HepG2 (cell line): ENCODE data around the gene OTUD4. TPM values are rescaled to one million over a fixed set of nuclear protein-coding genes. Genes with fewer than 3 reads are reported as not detected.

Experiments used
- ATAC-seq: fragments of 200-7000 bp; cut with Tn5 transposase; 3 replicates; pipeline ENCODE4 v1.9.1; 2020; ENCODE audit warnings: mild to moderate bottlenecking, moderate library complexity
- BruUV-seq: library from RNA; stranded (reverse); fragments of 400-500 nt; replicated peaks from 2 replicates; lab custom pipeline; 2021; lab: Mats Ljungman, UMichigan
- CTCF ChIA-PET: fragments of 300-600 bp; formaldehyde crosslinking; extraction: SDS; loops from one replicate; lab custom pipeline; 2021; ENCODE audit warnings: low total read pairs, inconsistent platforms, low intra/inter-chr PET ratio; lab: Yijun Ruan, JAX
- POLR2A ChIA-PET: fragments of 350-600 bp; sonication (Branson Sonifier 250); formaldehyde crosslinking; loops from one replicate; lab custom pipeline; 2020; ENCODE audit warnings: antibody characterized with exemption, inconsistent platforms; lab: Yijun Ruan, JAX
- DNase-seq: peaks from one replicate; pipeline ENCODE4 v3.0.0-alpha.2; 2015; ENCODE audit warnings: low spot score
- FAIRE-seq: peaks from 3 replicates; lab custom pipeline; 2011; peaks lifted over from hg19 to GRCh38; lab: Jason Lieb, UNC
- H2AFZ ChIP-seq: one replicate; pipeline ENCODE4 v1.6.1; 2011; ENCODE audit warnings: low read length, inconsistent platforms
- H3K27ac ChIP-seq: fragments of 300-600 bp; 3 replicates; pipeline ENCODE4 v1.8.0; 2011; ENCODE audit warnings: mixed run types, mild to moderate bottlenecking, mixed read lengths, low read length, inconsistent platforms; ENCODE audit not compliant: insufficient read depth; ENCODE audit errors: extremely low read length
- H3K27me3 ChIP-seq, 2 experiments: fragments of 200-600 bp in 1 of 2; 2 replicates in 1 of 2; 3 replicates in 1 of 2; pipeline versions ENCODE4 v1.6.0 to v1.8.0; 2011; ENCODE audit warnings: low read length in 2 of 2, mild to moderate bottlenecking in 2 of 2, moderate library complexity in 2 of 2, inconsistent platforms in 1 of 2; ENCODE audit not compliant: insufficient read depth in 2 of 2, control insufficient read depth in 1 of 2
- H3K36me3 ChIP-seq, 2 experiments: fragments of 200-600 bp in 1 of 2; replicated peaks in 1 of 2; 2 replicates in 1 of 2; 3 replicates in 1 of 2; pipeline versions ENCODE4 v1.5.1 to v1.8.0; 2011; ENCODE audit warnings: low read length in 2 of 2, inconsistent platforms in 1 of 2; ENCODE audit not compliant: insufficient read depth in 2 of 2, control insufficient read depth in 1 of 2
- H3K4me1 ChIP-seq: 2 replicates; pipeline ENCODE4 v1.5.1; 2012; ENCODE audit warnings: low read length, inconsistent platforms; ENCODE audit not compliant: insufficient read depth
- H3K4me2 ChIP-seq: 2 replicates; pipeline ENCODE4 v1.6.0; 2011; ENCODE audit warnings: low read depth, low read length, inconsistent platforms
- H3K4me3 ChIP-seq, 3 experiments: fragments of 200-600 bp in 1 of 3; sonication (generic), shearing (Covaris generic) in 1 of 3; replicated peaks in 1 of 3; 2 replicates each; pipeline ENCODE4 v1.5.1; 2011 to 2016; ENCODE audit warnings: low read length in 3 of 3, inconsistent platforms in 2 of 3, low read depth in 2 of 3, mild to moderate bottlenecking in 2 of 3, control low read depth in 1 of 3, mixed read lengths in 1 of 3; ENCODE audit not compliant: insufficient read depth in 1 of 3
- H3K79me2 ChIP-seq: one replicate; pipeline ENCODE4 v1.6.1; 2011; ENCODE audit warnings: low read length, inconsistent platforms; ENCODE audit not compliant: insufficient read depth
- H3K9ac ChIP-seq: 2 replicates; pipeline ENCODE4 v1.6.0; 2011; ENCODE audit warnings: mild to moderate bottlenecking, low read depth, low read length, inconsistent platforms; ENCODE audit not compliant: insufficient read depth
- H3K9me3 ChIP-seq: 2 replicates; pipeline ENCODE4 v1.5.1; 2012; ENCODE audit warnings: mild to moderate bottlenecking, low read length
- H4K20me1 ChIP-seq: 2 replicates; pipeline ENCODE4 v1.6.0; 2011; ENCODE audit warnings: inconsistent platforms, mild to moderate bottlenecking, low read length, moderate library complexity; ENCODE audit not compliant: insufficient read depth
- CENPT ChIP-seq: sonication (generic); formaldehyde crosslinking; IDR thresholded peaks from 2 replicates; pipeline ENCODE4 v1.8.0; 2022; ENCODE audit warnings: low read depth, mild to moderate bottlenecking, moderate library complexity, missing genetic modification reagents
- FOSL2 ChIP-seq: sonication (generic); formaldehyde crosslinking; IDR thresholded peaks from 2 replicates; pipeline ENCODE4 v1.4.0; 2020; ENCODE audit warnings: missing genetic modification reagents
- GPN1 ChIP-seq: sonication (generic); formaldehyde crosslinking; IDR thresholded peaks from 2 replicates; pipeline ENCODE4 v1.5.1; 2020; ENCODE audit warnings: missing genetic modification reagents, borderline replicate concordance
- IRX3 ChIP-seq: sonication (generic); formaldehyde crosslinking; IDR thresholded peaks from 2 replicates; pipeline ENCODE4 v1.8.1; 2023; ENCODE audit warnings: mild to moderate bottlenecking, low read depth, missing genetic modification reagents, borderline replicate concordance
- KLF6 ChIP-seq: IDR thresholded peaks from 2 replicates; pipeline ENCODE4 v1.8.0; 2016; ENCODE audit warnings: missing biosample characterization, missing genetic modification reagents
- KMT2B ChIP-seq: IDR thresholded peaks from 2 replicates; pipeline ENCODE4 v1.6.1; 2016; ENCODE audit warnings: missing genetic modification reagents, missing compliant biosample characterization
- NFKBIZ ChIP-seq: IDR thresholded peaks from 2 replicates; pipeline ENCODE4 v1.6.1; 2018; ENCODE audit warnings: missing genetic modification reagents, missing compliant biosample characterization
- PCBP1 ChIP-seq: fragments of 200-400 bp; formaldehyde crosslinking; IDR thresholded peaks from 2 replicates; pipeline ENCODE4 v1.6.1; 2017; ENCODE audit warnings: mild to moderate bottlenecking, low read depth, low read length, borderline replicate concordance
- PCBP2 ChIP-seq: fragments of 200-400 bp; formaldehyde crosslinking; optimal IDR thresholded peaks from 2 replicates; pipeline ENCODE3; 2018; ENCODE audit warnings: low read length, low read depth; ENCODE audit not compliant: poor library complexity, severe bottlenecking
- POLR2A ChIP-seq, 2 experiments: IDR thresholded peaks; 2 replicates each; pipeline ENCODE4 v1.6.1; 2011; ENCODE audit warnings: low read depth in 2 of 2, low read length in 2 of 2, mild to moderate bottlenecking in 1 of 2, moderate library complexity in 1 of 2; ENCODE audit not compliant: insufficient read depth in 1 of 2
- SMYD3 ChIP-seq: sonication (generic); formaldehyde crosslinking; IDR thresholded peaks from 2 replicates; pipeline ENCODE4 v1.8.1; 2023; ENCODE audit warnings: mild to moderate bottlenecking, missing genetic modification reagents
- ZBTB14 ChIP-seq: sonication (generic); formaldehyde crosslinking; IDR thresholded peaks from 2 replicates; pipeline ENCODE4 v1.4.0; 2020; ENCODE audit warnings: missing genetic modification reagents
- ZBTB46 ChIP-seq: sonication (generic); formaldehyde crosslinking; IDR thresholded peaks from 2 replicates; pipeline ENCODE4 v1.4.0; 2020; ENCODE audit warnings: mild to moderate bottlenecking, missing genetic modification reagents, borderline replicate concordance
- ZNF264 ChIP-seq: sonication (generic); formaldehyde crosslinking; IDR thresholded peaks from 2 replicates; pipeline ENCODE4 v1.4.0; 2020; ENCODE audit warnings: missing genetic modification reagents
- ZNF354B ChIP-seq: sonication (generic); formaldehyde crosslinking; IDR thresholded peaks from 2 replicates; pipeline ENCODE4 v1.8.0; 2022; ENCODE audit warnings: mild to moderate bottlenecking, missing genetic modification reagents
- ZNF672 ChIP-seq: sonication (generic); formaldehyde crosslinking; IDR thresholded peaks from 2 replicates; pipeline ENCODE4 v1.8.1; 2022; ENCODE audit warnings: missing genetic modification reagents
- ZSCAN21 ChIP-seq: sonication (generic); formaldehyde crosslinking; IDR thresholded peaks from 2 replicates; pipeline ENCODE4 v1.8.0; 2022; ENCODE audit warnings: mild to moderate bottlenecking, missing genetic modification reagents, moderate library complexity, borderline replicate concordance
- WGBS: methylation state at CpG from one replicate; pipeline ENCODE4 v1.1.6; 2017; ENCODE audit warnings: low lambda C conversion rate; 5-methylcytosine and 5-hydroxymethylcytosine counted together
- in situ Hi-C: cut with HindIII; loops from 2 replicates; pipeline ENCODE4 v1.10.0; 2017; ENCODE audit warnings: low pct_unique_long_range_greater_than_20kb; ENCODE audit not compliant: extremely low pct_ligation_motif_present
- intact Hi-C: fragments of 100-400 bp; cut with micrococcal nuclease; formaldehyde crosslinking; loops from one replicate; pipeline ENCODE4 v1.10.0; 2022; ENCODE audit not compliant: unreplicated experiment
- polyA plus RNA-seq, 8 experiments: library from polyadenylated mRNA; depleted of rRNA in 3 of 8; stranded (reverse) in 7 of 8; unstranded in 1 of 8; fragments of >200 nt; fragmentation: Illumina TruSeq in 4 of 8; extraction: Trizol in 4 of 8; gene quantifications; 2 replicates each; pipeline versions ENCODE4 v1.2.1 to v1.2.3, GENCODE V29; 2011 to 2016; ENCODE audit warnings: low read depth in 4 of 8, missing spikeins in 1 of 8, mixed read lengths in 1 of 8; ENCODE audit not compliant: insufficient read depth in 1 of 8
- total RNA-seq, 5 experiments: library from RNA; depleted of rRNA; stranded (reverse); fragments of >200 nt; fragmentation: Illumina TruSeq; extraction: Trizol; gene quantifications; 2 replicates each; pipeline ENCODE4 v1.2.3, GENCODE V29; 2016; ENCODE audit warnings: low read depth in 1 of 5

OTUD4 gene
- total and polyA plus RNA-seq, 2 of the 13 experiments (the other 11 are each of a cell fraction or from before 2014, with no cell fraction given): 16.1 to 18.0 TPM

GRCh38 chr4:145161549-145161948 lies 18.8 kb downstream of the OTUD4 start:
- Histone ChIP-seq H3K9me3 (no peaks in the 10 kb centered on the region), H3K27me3 (no peaks in the 10 kb centered on the region), H3K4me2 (no peak overlapping the region), H2AFZ (no peak overlapping the region), H3K4me1 (no peaks in the 10 kb centered on the region), H3K9ac (no peak overlapping the region), H3K79me2 (peaks cover 1% of the 10 kb centered on the region), H3K27ac (no peak overlapping the region), H3K36me3 (peaks cover 6 to 45% of the 10 kb centered on the region in 2 experiments), H3K4me3 (no peak overlapping the region), H4K20me1 (0 out of 2 replicates have a peak, but pooled peaks cover 4% of the 10 kb centered on the region)
- 43% methylated on average over 2 of the region's 2 CpGs for WGBS
- ATAC-seq: no peak
- no TSS peak for BruUV-seq
- CTCF ChIA-PET: no interaction called here
- in situ Hi-C loops: no loop called here
- FAIRE-seq: no peak
- TF ChIP-seq KMT2B (CRISPR knock-in tag) (no peak), KLF6 (CRISPR knock-in tag) (no peak), ZNF264 (CRISPR knock-in tag) (no peak), SMYD3 (CRISPR knock-in tag) (no peak), POLR2A (IDR thresholded peaks at IDR 0.05; ENCODE audit: insufficient read depth in 1 of 2, low read depth in 2 of 2, low read length in 2 of 2) (no peak), PCBP1 (no peak), IRX3 (CRISPR knock-in tag) (no peak), CENPT (CRISPR knock-in tag) (no peak), GPN1 (CRISPR knock-in tag) (no peak), NFKBIZ (no peak), ZBTB14 (CRISPR knock-in tag) (no peak), ZNF354B (no peak), ZSCAN21 (no peak), PCBP2 (no peak), ZBTB46 (CRISPR knock-in tag) (no peak), ZNF672 (CRISPR knock-in tag) (no peak), FOSL2 (CRISPR knock-in tag) (no peak)
- POLR2A ChIA-PET: interaction anchor here (1.5 kb wide), 1 partner anchor 64 kb away, joined by 4 read pairs; the partner anchor contains the start of genes ABCE1 and ANAPC10
- no peak for DNase-seq
- intact Hi-C loops: no loop called here
